H1 (cell line): ENCODE data around the gene MAP2K1.

Experiments used
- CREB1 ChIP-seq: IDR thresholded peaks from 2 replicates; pipeline ENCODE4 v1.6.1; 2012; ENCODE audit warnings: inconsistent platforms
- CTCF ChIP-seq, 3 experiments: IDR thresholded peaks; 1 replicate in 2 of 3; 2 replicates in 1 of 3; pipeline versions ENCODE4 v1.5.1 to v1.6.1; 2011; ENCODE audit warnings: low read length in 3 of 3, mild to moderate bottlenecking in 3 of 3, inconsistent platforms in 2 of 3, low read depth in 1 of 3, moderate library complexity in 1 of 3; ENCODE audit not compliant: insufficient read depth in 1 of 3; ENCODE audit errors: control extremely low read depth in 1 of 3
- EZH2 ChIP-seq: fragments of 200-600 bp; sonication (generic); IDR thresholded peaks from 2 replicates; pipeline ENCODE4 v1.7.1; 2012; ENCODE audit warnings: low read depth, mild to moderate bottlenecking, moderate library complexity, low read length, inconsistent platforms; ENCODE audit not compliant: severe bottlenecking
- HDAC2 ChIP-seq, 2 experiments: fragments of 300-600 bp in 1 of 2; sonication (generic) in 1 of 2; IDR thresholded peaks; 2 replicates each; pipeline ENCODE4 v1.6.1; 2011 to 2012; ENCODE audit warnings: low read depth in 2 of 2, low read length in 2 of 2, mild to moderate bottlenecking in 2 of 2, moderate library complexity in 2 of 2, borderline replicate concordance in 1 of 2, inconsistent platforms in 1 of 2
- KDM1A ChIP-seq: fragments of 200-600, 300-600 bp; sonication (generic); IDR thresholded peaks from 2 replicates; pipeline ENCODE4 v1.7.1; 2016; ENCODE audit warnings: mild to moderate bottlenecking, low read length, borderline replicate concordance
- POLR2A ChIP-seq, 2 experiments: IDR thresholded peaks; 1 replicate in 1 of 2; 2 replicates in 1 of 2; pipeline ENCODE4 v1.6.1; 2011; ENCODE audit warnings: low read depth in 2 of 2, low read length in 2 of 2, mild to moderate bottlenecking in 2 of 2; ENCODE audit errors: control extremely low read depth in 1 of 2
- RAD21 ChIP-seq, 2 experiments: IDR thresholded peaks in 1 of 2; conservative IDR thresholded peaks in 1 of 2; 2 replicates each; pipeline ENCODE4 v1.6.1; 2011; ENCODE audit warnings: low read depth in 2 of 2, low read length in 2 of 2, improper control_type of control experiment in 1 of 2, inconsistent platforms in 1 of 2, mild to moderate bottlenecking in 1 of 2, moderate library complexity in 1 of 2

GRCh38 chr15:66408675-66409282, 22.1 kb downstream of the MAP2K1 start:
- TF ChIP-seq CREB1 (no peak), CTCF (IDR thresholded peaks at IDR 0.05; ENCODE audit: control extremely low read depth in 1 of 3, insufficient read depth in 1 of 3, low read depth in 1 of 3, low read length in 3 of 3) (no peak), KDM1A (no peak), HDAC2 (IDR thresholded peaks at IDR 0.05; ENCODE audit: borderline replicate concordance in 1 of 2, low read depth in 2 of 2, low read length in 2 of 2) (no peak), RAD21 (IDR thresholded peaks at IDR 0.05 in 1 of 2, conservative IDR thresholded peaks at IDR 0.05 in 1 of 2; ENCODE audit: low read depth in 2 of 2, low read length in 2 of 2) (no peak), EZH2 (no peak), POLR2A (IDR thresholded peaks at IDR 0.05; ENCODE audit: control extremely low read depth in 1 of 2, low read depth in 2 of 2, low read length in 2 of 2) (no peak)
